ENCODE results near the gene L3MBTL3.

DNA sequence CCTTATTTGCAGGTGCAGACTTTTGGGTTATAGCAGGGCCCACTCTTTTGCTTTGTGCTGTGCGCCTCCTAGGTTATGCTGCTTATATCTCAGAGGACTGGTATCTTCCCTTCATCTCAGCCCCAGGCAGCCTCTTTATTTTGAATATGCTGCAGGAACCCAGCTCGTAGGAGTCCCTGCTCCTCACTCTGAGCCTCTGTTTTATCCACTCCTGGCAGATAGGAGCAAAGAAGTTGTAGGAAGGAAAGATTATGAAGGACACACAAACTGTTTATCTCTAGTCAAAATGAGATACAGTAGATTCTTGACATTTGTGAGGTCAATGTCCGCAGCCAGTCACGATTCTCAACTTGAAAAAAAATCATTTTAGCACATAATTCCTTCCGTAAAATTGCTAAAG, 15.6 kb downstream of the L3MBTL3 start:
- no peak for TF ChIP-seq EP300 (IDR thresholded peaks at IDR 0.05; ENCODE audit: borderline replicate concordance)
- no peak for TF ChIP-seq FOXM1 (IDR thresholded peaks at IDR 0.05; ENCODE audit: borderline replicate concordance, low read depth)
- TF ChIP-seq, protein P1, sequence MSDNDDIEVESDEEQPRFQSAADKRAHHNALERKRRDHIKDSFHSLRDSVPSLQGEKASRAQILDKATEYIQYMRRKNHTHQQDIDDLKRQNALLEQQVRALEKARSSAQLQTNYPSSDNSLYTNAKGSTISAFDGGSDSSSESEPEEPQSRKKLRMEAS (IDR thresholded peaks at IDR 0.05) = no peak
- TF ChIP-seq CREB1 (IDR thresholded peaks at IDR 0.05; ENCODE audit: low read depth) = no peak
- no peak for TF ChIP-seq EGR1 (IDR thresholded peaks at IDR 0.05)
- TF ChIP-seq, protein P2, sequence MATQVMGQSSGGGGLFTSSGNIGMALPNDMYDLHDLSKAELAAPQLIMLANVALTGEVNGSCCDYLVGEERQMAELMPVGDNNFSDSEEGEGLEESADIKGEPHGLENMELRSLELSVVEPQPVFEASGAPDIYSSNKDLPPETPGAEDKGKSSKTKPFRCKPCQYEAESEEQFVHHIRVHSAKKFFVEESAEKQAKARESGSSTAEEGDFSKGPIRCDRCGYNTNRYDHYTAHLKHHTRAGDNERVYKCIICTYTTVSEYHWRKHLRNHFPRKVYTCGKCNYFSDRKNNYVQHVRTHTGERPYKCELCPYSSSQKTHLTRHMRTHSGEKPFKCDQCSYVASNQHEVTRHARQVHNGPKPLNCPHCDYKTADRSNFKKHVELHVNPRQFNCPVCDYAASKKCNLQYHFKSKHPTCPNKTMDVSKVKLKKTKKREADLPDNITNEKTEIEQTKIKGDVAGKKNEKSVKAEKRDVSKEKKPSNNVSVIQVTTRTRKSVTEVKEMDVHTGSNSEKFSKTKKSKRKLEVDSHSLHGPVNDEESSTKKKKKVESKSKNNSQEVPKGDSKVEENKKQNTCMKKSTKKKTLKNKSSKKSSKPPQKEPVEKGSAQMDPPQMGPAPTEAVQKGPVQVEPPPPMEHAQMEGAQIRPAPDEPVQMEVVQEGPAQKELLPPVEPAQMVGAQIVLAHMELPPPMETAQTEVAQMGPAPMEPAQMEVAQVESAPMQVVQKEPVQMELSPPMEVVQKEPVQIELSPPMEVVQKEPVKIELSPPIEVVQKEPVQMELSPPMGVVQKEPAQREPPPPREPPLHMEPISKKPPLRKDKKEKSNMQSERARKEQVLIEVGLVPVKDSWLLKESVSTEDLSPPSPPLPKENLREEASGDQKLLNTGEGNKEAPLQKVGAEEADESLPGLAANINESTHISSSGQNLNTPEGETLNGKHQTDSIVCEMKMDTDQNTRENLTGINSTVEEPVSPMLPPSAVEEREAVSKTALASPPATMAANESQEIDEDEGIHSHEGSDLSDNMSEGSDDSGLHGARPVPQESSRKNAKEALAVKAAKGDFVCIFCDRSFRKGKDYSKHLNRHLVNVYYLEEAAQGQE (IDR thresholded peaks at IDR 0.05; ENCODE audit: low read depth) = no peak
- TF ChIP-seq NFIC (IDR thresholded peaks at IDR 0.05) = no peak
- no peak for TF ChIP-seq YY1 (IDR thresholded peaks at IDR 0.05; ENCODE audit: low read depth)
- TF ChIP-seq TEAD4 (IDR thresholded peaks at IDR 0.05) = no peak
- TF ChIP-seq RAD21 (IDR thresholded peaks at IDR 0.05; ENCODE audit: low read depth) = no peak
